ENCODE measurements around the gene LIN9.
A peak's percentile ranks its signal among the peaks of the same experiment; 100 is the strongest.

Gene LIN9

DNA sequence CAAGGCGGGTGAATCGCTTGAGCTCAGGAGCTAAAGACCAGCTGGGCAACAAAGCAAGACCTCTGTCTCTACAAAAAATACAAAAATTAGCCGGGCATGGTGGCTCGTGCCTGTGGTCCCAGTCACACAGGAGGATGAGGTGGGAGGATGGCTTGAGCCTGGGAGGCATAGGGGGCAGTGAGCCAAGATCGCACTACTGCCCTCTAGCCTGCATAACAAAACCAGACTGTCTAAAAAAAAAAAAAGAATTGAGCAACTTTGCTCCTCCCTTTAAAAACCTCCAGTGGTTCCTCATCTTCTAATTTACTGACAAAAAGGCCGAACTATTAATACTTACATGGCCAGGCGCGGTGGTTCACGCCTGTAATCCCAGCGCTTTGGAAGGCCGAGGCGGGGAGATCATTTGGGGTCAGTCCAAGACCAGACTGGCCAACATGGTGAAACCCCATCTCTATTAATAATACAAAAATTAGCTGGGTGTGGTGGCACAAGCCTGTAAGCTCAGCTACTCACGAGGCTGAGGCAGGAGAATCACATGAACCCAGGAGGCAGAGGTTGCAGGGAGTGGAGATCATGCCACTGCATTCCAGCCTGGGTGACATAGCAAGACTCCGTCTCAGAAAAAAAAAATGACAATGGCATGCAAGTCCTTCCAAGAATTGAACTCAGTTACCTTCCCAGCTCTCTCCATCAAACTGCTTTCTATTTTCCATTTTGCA, 126.8 kb downstream of the LIN9 start:
- H3K36me3 ChIP-seq, result no peaks in the 10 kb centered on the region
- H3K27ac ChIP-seq, result peak overlapping the region; percentile 67
- H3K4me3 ChIP-seq (ENCODE audit: low read depth in 1 of 2, low read length in 1 of 2), result no peak overlapping the region

More for the DNA sequence above, 126.8 kb downstream of the LIN9 start:
- peaks cover 43% of the 10 kb centered on the region in 2 experiments for H3K4me1 ChIP-seq (ENCODE audit: control insufficient read depth in 1 of 2, insufficient read depth in 1 of 2, low read depth in 1 of 2, low read length in 1 of 2)
- TF ChIP-seq, protein P1, sequence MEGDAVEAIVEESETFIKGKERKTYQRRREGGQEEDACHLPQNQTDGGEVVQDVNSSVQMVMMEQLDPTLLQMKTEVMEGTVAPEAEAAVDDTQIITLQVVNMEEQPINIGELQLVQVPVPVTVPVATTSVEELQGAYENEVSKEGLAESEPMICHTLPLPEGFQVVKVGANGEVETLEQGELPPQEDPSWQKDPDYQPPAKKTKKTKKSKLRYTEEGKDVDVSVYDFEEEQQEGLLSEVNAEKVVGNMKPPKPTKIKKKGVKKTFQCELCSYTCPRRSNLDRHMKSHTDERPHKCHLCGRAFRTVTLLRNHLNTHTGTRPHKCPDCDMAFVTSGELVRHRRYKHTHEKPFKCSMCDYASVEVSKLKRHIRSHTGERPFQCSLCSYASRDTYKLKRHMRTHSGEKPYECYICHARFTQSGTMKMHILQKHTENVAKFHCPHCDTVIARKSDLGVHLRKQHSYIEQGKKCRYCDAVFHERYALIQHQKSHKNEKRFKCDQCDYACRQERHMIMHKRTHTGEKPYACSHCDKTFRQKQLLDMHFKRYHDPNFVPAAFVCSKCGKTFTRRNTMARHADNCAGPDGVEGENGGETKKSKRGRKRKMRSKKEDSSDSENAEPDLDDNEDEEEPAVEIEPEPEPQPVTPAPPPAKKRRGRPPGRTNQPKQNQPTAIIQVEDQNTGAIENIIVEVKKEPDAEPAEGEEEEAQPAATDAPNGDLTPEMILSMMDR (IDR thresholded peaks at IDR 0.05), result no peak
- H3K27me3 ChIP-seq, result no peaks in the 10 kb centered on the region
- no peaks in the 10 kb centered on the region for H3K9me3 ChIP-seq

All from neutrophil (primary cell).